Cardiac muscle cell (in vitro differentiated cells and primary cell): ENCODE results near the gene CEP20. TPM values are rescaled to one million over a fixed set of nuclear protein-coding genes. Genes with fewer than 3 reads are reported as not detected.
A peak's percentile ranks its signal among the peaks of the same experiment; 100 is the strongest.
"Not testable (repeated sequence)": the region's sequence is repeated elsewhere in the genome, so short reads cannot be mapped to it uniquely, and the experiment has no call there.

Source experiments
- DNase-seq, 2 donors: peaks; one replicate each; pipeline versions ENCODE4 v3.0.0 to v3.0.0-alpha.2; 2010 to 2017; ENCODE audit warnings: low read depth in 1 of 2, low spot score in 1 of 2
- H3K27ac ChIP-seq: fragments of 200-600 bp; sonication (generic); 2 replicates; pipeline ENCODE4 v1.5.1; 2016
- H3K27me3 ChIP-seq: fragments of 200-600 bp; sonication (generic); 2 replicates; pipeline ENCODE4 v1.6.0; 2016; ENCODE audit warnings: control low read depth
- H3K36me3 ChIP-seq: fragments of 200-600 bp; sonication (generic); 2 replicates; pipeline ENCODE4 v1.5.1; 2016; ENCODE audit warnings: control low read depth
- H3K4me1 ChIP-seq: fragments of 200-600 bp; sonication (generic); 2 replicates; pipeline ENCODE4 v1.8.1; 2017; ENCODE audit warnings: low read depth, mild to moderate bottlenecking, mixed run types
- H3K4me3 ChIP-seq: fragments of 200-600 bp; sonication (generic); 2 replicates; pipeline ENCODE4 v1.5.1; 2016; ENCODE audit warnings: mild to moderate bottlenecking
- H3K9me3 ChIP-seq: fragments of 200-600 bp; sonication (generic); 2 replicates; pipeline ENCODE4 v1.5.1; 2017; ENCODE audit warnings: low read depth, mild to moderate bottlenecking, control low read depth
- polyA plus RNA-seq: library from polyadenylated mRNA; unstranded; fragments of >200 nt; fragmentation: Nextera tagmentation; extraction: Ambion mirVana; gene quantifications from 2 replicates; pipeline ENCODE4 v1.2.1, GENCODE V29; 2016
- total RNA-seq: library from RNA; depleted of rRNA; stranded (reverse); fragments of >200 nt; gene quantifications from 2 replicates; pipeline ENCODE4 v1.2.3, GENCODE V29; 2016
- TF ChIP-seq, protein P1 (sequence below): IDR thresholded peaks from 2 replicates; pipeline ENCODE4 v1.5.1; 2012; ENCODE audit warnings: low read depth, mild to moderate bottlenecking, low read length

The CEP20 gene
- total RNA-seq (14.8 and 15.3 TPM in 2 replicates), polyA plus RNA-seq (21.4 and 33.3 TPM in 2 replicates)

GRCh38 chr16:15888072-15888976, at the start of gene CEP20:
CEP20 (minus strand) TSS chr16:15888603; CDS start chr16:15888585, 18 bp downstream.
- no peaks in the 10 kb centered on the region for H3K27me3 ChIP-seq
- H3K9me3 ChIP-seq: no peaks in the 10 kb centered on the region
- no peaks in the 10 kb centered on the region for H3K4me1 ChIP-seq
- TF ChIP-seq, protein P1, sequence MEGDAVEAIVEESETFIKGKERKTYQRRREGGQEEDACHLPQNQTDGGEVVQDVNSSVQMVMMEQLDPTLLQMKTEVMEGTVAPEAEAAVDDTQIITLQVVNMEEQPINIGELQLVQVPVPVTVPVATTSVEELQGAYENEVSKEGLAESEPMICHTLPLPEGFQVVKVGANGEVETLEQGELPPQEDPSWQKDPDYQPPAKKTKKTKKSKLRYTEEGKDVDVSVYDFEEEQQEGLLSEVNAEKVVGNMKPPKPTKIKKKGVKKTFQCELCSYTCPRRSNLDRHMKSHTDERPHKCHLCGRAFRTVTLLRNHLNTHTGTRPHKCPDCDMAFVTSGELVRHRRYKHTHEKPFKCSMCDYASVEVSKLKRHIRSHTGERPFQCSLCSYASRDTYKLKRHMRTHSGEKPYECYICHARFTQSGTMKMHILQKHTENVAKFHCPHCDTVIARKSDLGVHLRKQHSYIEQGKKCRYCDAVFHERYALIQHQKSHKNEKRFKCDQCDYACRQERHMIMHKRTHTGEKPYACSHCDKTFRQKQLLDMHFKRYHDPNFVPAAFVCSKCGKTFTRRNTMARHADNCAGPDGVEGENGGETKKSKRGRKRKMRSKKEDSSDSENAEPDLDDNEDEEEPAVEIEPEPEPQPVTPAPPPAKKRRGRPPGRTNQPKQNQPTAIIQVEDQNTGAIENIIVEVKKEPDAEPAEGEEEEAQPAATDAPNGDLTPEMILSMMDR: peak; percentile 6
- peaks cover 4% of the 10 kb centered on the region for H3K36me3 ChIP-seq
- peak; percentile 99 to 100 for DNase-seq
- H3K4me3 ChIP-seq: peak within 1 kb of the TSS; percentile 97
- H3K27ac ChIP-seq: peak within 1 kb of the TSS; percentile 93

- H3K9me3 ChIP-seq, DNase-seq, H3K4me3 ChIP-seq, H3K27ac ChIP-seq, H3K4me1 ChIP-seq, H3K27me3 ChIP-seq, H3K36me3 ChIP-seq: not testable (repeated sequence)
Measured at GRCh38 chr16:15936809-15937208, 48.4 kb upstream of the CEP20 start.

GRCh38 chr16:15934991-15935390, 46.6 kb upstream of the CEP20 start:
- Histone ChIP-seq H3K27ac (no peak overlapping the region), H3K27me3 (no peaks in the 10 kb centered on the region), H3K4me1 (no peaks in the 10 kb centered on the region), H3K9me3 (no peaks in the 10 kb centered on the region), H3K4me3 (no peak overlapping the region), H3K36me3 (no peaks in the 10 kb centered on the region)
- DNase-seq: no peak
- TF ChIP-seq, protein P1: no peak

DNA sequence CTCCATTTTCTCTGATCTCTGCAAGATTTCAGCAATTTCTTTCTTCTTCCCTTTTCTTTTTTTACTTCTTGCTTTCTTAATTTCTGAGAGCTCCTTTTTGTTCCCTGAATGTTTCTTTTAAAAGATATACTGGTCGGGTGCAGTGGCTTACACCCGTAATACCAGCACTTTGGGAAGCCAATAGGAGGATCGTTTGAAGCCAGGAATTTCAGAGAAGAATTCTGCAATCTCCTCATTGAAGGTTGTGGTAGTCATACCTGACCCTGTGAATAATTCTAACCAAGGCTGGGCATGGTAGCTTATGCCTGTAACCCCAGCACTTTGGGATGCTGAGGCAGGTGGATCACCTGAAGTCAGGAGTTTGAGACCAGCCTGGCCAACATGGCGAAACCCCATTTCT, 45.4 kb upstream of the CEP20 start:
- no peak for DNase-seq
- Histone ChIP-seq H3K4me3 (no peak overlapping the region), H3K27ac (no peak overlapping the region), H3K36me3 (no peaks in the 10 kb centered on the region), H3K4me1 (no peaks in the 10 kb centered on the region), H3K27me3 (no peaks in the 10 kb centered on the region), H3K9me3 (no peaks in the 10 kb centered on the region)
- TF ChIP-seq, protein P1: no peak

- TF ChIP-seq, protein P1: no peak
- H3K27ac ChIP-seq: no peak overlapping the region
- no peaks in the 10 kb centered on the region for H3K27me3 ChIP-seq
- no peaks in the 10 kb centered on the region for H3K9me3 ChIP-seq
- H3K4me3 ChIP-seq: no peak overlapping the region
- no peak for DNase-seq
- no peaks in the 10 kb centered on the region for H3K36me3 ChIP-seq
- no peaks in the 10 kb centered on the region for H3K4me1 ChIP-seq
Measured at GRCh38 chr16:15932939-15933338, 44.5 kb upstream of the CEP20 start.
